ENCODE data around the gene SPATS2L. TPM values are rescaled to one million over a fixed set of nuclear protein-coding genes. Genes with fewer than 3 reads are reported as not detected.

Gene SPATS2L
- total RNA-seq, 1 experiment from 2014 or later, result 112 TPM

DNA sequence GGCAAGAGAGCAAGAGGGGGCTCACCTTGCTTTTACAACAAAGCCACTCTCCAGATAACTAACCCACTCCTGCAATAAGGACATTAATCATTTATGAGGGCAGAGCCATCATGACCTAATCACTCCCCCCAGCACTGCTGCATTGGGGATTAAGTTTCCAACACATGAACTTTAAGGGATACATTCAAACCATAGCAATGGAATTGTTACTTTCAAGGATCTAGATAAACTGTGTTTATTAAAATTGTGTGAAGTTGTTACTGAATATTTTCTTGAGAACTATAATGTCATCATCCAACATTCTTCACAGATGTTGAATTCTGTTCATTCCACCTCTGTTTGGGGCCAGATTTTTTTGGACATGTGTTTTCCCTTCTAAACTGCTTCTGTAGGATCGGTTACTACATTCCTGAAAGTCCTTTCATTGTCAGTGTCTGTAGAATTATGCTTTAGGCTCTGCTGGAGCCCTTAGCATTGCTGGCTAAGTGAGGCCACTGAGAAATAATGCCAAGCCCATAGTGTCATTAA lies 50.4 kb downstream of the SPATS2L start (continued):
- TF ChIP-seq, protein P1, sequence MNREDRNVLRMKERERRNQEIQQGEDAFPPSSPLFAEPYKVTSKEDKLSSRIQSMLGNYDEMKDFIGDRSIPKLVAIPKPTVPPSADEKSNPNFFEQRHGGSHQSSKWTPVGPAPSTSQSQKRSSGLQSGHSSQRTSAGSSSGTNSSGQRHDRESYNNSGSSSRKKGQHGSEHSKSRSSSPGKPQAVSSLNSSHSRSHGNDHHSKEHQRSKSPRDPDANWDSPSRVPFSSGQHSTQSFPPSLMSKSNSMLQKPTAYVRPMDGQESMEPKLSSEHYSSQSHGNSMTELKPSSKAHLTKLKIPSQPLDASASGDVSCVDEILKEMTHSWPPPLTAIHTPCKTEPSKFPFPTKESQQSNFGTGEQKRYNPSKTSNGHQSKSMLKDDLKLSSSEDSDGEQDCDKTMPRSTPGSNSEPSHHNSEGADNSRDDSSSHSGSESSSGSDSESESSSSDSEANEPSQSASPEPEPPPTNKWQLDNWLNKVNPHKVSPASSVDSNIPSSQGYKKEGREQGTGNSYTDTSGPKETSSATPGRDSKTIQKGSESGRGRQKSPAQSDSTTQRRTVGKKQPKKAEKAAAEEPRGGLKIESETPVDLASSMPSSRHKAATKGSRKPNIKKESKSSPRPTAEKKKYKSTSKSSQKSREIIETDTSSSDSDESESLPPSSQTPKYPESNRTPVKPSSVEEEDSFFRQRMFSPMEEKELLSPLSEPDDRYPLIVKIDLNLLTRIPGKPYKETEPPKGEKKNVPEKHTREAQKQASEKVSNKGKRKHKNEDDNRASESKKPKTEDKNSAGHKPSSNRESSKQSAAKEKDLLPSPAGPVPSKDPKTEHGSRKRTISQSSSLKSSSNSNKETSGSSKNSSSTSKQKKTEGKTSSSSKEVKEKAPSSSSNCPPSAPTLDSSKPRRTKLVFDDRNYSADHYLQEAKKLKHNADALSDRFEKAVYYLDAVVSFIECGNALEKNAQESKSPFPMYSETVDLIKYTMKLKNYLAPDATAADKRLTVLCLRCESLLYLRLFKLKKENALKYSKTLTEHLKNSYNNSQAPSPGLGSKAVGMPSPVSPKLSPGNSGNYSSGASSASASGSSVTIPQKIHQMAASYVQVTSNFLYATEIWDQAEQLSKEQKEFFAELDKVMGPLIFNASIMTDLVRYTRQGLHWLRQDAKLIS (CRISPR knock-in tag; IDR thresholded peaks at IDR 0.05; ENCODE audit: borderline replicate concordance), result no peak
- TF ChIP-seq, protein P2, sequence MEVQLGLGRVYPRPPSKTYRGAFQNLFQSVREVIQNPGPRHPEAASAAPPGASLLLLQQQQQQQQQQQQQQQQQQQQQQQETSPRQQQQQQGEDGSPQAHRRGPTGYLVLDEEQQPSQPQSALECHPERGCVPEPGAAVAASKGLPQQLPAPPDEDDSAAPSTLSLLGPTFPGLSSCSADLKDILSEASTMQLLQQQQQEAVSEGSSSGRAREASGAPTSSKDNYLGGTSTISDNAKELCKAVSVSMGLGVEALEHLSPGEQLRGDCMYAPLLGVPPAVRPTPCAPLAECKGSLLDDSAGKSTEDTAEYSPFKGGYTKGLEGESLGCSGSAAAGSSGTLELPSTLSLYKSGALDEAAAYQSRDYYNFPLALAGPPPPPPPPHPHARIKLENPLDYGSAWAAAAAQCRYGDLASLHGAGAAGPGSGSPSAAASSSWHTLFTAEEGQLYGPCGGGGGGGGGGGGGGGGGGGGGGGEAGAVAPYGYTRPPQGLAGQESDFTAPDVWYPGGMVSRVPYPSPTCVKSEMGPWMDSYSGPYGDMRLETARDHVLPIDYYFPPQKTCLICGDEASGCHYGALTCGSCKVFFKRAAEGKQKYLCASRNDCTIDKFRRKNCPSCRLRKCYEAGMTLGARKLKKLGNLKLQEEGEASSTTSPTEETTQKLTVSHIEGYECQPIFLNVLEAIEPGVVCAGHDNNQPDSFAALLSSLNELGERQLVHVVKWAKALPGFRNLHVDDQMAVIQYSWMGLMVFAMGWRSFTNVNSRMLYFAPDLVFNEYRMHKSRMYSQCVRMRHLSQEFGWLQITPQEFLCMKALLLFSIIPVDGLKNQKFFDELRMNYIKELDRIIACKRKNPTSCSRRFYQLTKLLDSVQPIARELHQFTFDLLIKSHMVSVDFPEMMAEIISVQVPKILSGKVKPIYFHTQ (CRISPR knock-in tag; IDR thresholded peaks at IDR 0.05), result no peak
- TF ChIP-seq HMGA2 (CRISPR knock-in tag; IDR thresholded peaks at IDR 0.05) (no peak), TEAD4 (CRISPR knock-in tag; IDR thresholded peaks at IDR 0.05) (no peak), TEAD1 (CRISPR knock-in tag; IDR thresholded peaks at IDR 0.05) (no peak), PRRX2 (CRISPR knock-in tag; IDR thresholded peaks at IDR 0.05) (no peak), SP1 (CRISPR knock-in tag; conservative IDR thresholded peaks at IDR 0.05) (no peak), CBFB (CRISPR knock-in tag; IDR thresholded peaks at IDR 0.05; ENCODE audit: low read depth) (no peak), GTF2I (CRISPR knock-in tag; conservative IDR thresholded peaks at IDR 0.05) (no peak), NR1H2 (CRISPR knock-in tag; IDR thresholded peaks at IDR 0.05) (no peak)
- TF ChIP-seq, protein P3, sequence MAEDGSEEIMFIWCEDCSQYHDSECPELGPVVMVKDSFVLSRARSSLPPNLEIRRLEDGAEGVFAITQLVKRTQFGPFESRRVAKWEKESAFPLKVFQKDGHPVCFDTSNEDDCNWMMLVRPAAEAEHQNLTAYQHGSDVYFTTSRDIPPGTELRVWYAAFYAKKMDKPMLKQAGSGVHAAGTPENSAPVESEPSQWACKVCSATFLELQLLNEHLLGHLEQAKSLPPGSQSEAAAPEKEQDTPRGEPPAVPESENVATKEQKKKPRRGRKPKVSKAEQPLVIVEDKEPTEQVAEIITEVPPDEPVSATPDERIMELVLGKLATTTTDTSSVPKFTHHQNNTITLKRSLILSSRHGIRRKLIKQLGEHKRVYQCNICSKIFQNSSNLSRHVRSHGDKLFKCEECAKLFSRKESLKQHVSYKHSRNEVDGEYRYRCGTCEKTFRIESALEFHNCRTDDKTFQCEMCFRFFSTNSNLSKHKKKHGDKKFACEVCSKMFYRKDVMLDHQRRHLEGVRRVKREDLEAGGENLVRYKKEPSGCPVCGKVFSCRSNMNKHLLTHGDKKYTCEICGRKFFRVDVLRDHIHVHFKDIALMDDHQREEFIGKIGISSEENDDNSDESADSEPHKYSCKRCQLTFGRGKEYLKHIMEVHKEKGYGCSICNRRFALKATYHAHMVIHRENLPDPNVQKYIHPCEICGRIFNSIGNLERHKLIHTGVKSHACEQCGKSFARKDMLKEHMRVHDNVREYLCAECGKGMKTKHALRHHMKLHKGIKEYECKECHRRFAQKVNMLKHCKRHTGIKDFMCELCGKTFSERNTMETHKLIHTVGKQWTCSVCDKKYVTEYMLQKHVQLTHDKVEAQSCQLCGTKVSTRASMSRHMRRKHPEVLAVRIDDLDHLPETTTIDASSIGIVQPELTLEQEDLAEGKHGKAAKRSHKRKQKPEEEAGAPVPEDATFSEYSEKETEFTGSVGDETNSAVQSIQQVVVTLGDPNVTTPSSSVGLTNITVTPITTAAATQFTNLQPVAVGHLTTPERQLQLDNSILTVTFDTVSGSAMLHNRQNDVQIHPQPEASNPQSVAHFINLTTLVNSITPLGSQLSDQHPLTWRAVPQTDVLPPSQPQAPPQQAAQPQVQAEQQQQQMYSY (CRISPR knock-in tag; IDR thresholded peaks at IDR 0.05), result no peak
- TF ChIP-seq, protein P4, sequence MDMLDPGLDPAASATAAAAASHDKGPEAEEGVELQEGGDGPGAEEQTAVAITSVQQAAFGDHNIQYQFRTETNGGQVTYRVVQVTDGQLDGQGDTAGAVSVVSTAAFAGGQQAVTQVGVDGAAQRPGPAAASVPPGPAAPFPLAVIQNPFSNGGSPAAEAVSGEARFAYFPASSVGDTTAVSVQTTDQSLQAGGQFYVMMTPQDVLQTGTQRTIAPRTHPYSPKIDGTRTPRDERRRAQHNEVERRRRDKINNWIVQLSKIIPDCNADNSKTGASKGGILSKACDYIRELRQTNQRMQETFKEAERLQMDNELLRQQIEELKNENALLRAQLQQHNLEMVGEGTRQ (CRISPR knock-in tag; IDR thresholded peaks at IDR 0.05), result no peak
- TF ChIP-seq, protein P5, sequence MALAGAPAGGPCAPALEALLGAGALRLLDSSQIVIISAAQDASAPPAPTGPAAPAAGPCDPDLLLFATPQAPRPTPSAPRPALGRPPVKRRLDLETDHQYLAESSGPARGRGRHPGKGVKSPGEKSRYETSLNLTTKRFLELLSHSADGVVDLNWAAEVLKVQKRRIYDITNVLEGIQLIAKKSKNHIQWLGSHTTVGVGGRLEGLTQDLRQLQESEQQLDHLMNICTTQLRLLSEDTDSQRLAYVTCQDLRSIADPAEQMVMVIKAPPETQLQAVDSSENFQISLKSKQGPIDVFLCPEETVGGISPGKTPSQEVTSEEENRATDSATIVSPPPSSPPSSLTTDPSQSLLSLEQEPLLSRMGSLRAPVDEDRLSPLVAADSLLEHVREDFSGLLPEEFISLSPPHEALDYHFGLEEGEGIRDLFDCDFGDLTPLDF (CRISPR knock-in tag; IDR thresholded peaks at IDR 0.05), result no peak
- TF ChIP-seq, protein P6, sequence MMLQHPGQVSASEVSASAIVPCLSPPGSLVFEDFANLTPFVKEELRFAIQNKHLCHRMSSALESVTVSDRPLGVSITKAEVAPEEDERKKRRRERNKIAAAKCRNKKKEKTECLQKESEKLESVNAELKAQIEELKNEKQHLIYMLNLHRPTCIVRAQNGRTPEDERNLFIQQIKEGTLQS (CRISPR knock-in tag; conservative IDR thresholded peaks at IDR 0.05), result no peak
